ENCODE measurements around the gene FARP1. TPM values are rescaled to one million over a fixed set of nuclear protein-coding genes. Genes with fewer than 3 reads are reported as not detected.

The FARP1 gene
- total and polyA plus RNA-seq, 10 of the 15 experiments (the other 5 are each of a cell fraction or from before 2014, with no cell fraction given): 0.17 to 6.9 (median 0.68) TPM

DNA sequence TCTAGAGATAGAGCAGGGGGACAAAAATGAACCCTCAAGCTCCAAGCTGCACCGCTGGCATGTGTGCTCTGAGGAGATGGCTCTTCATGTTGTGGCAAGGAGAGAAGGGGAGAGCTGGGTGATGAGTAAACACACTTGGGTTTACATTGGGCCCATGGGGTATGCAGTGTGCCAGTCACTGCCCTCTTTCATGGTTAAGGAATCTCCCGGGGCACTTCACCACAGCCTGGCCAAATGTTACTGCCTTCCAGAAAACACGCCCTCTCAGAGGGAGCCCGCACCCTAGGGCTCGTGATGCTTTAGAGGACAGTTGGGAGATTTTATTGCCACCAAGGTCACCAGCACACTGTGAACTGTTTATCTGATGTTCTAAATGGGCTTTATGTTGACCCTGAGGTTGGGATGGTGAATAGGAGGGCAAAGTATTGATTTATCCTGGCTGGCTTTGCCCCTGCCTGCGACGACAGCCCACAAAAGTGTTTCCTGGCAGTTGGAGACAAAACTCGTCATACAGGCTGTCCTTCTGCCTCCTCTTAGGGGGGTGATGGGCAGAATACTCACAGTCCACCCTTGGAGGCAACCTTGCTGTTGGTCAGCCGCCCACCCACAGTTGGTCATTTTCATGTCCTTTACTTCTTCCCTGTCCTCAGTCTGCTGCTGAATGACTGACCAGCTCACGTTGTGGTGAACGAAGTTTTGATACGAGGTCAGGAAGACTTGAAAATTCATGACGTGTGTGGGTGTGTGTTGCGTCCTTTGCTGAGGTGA lies 277.1 kb downstream of the FARP1 start:
- ATAC-seq (no peak), FAIRE-seq (no peak), DNase-seq (ENCODE audit: low read depth, low spot score) (no peak)
- H2AFZ ChIP-seq (ENCODE audit: control insufficient read depth, low read depth, low read length): no peak overlapping the region
- intact Hi-C loops (cut with micrococcal nuclease; ENCODE audit: unreplicated experiment): no loop called here
- ChIA-PET RAD21 (ENCODE audit: unreplicated experiment) (no interaction called here), POLR2A (no interaction called here), SMC1A (ENCODE audit: uncharacterized antibody, unreplicated experiment) (no interaction called here), CTCF (no interaction called here)
- WGBS (ENCODE audit: insufficient coverage, insufficient replicate concordance, low lambda C conversion rate, missing lambda C conversion rate): 25% methylated on average over 14 of the region's 14 CpGs
- in situ Hi-C loops (cut with MboI): no loop called here
- H3K9me3 ChIP-seq (replicated peaks; ENCODE audit: control insufficient read depth, insufficient read depth, low read length): no peaks in the 10 kb centered on the region
- no peak overlapping the region for H3K4me3 ChIP-seq
- no peak overlapping the region for H3K27ac ChIP-seq (ENCODE audit: control insufficient read depth, insufficient read depth)
- no peaks in the 10 kb centered on the region; a peak in 1 of 4 replicates for H3K27me3 ChIP-seq (replicated peaks in 1 of 2; ENCODE audit: control insufficient read depth in 2 of 2, insufficient read depth in 2 of 2, low read length in 1 of 2)
- H3K9ac ChIP-seq (ENCODE audit: control insufficient read depth, insufficient read depth, low read length): no peak overlapping the region
- no peaks in the 10 kb centered on the region for H4K20me1 ChIP-seq (ENCODE audit: control insufficient read depth, insufficient read depth)
- no TSS peak for BruUV-seq (replicated peaks)
- no peak overlapping the region for H3K4me2 ChIP-seq (ENCODE audit: control insufficient read depth, insufficient read depth)
- H3K36me3 ChIP-seq (ENCODE audit: control insufficient read depth in 2 of 2, insufficient read depth in 2 of 2, low read length in 1 of 2): no peaks in the 10 kb centered on the region
- no peaks in the 10 kb centered on the region for H3K79me2 ChIP-seq (ENCODE audit: control insufficient read depth, insufficient read depth, low read length)
- H3K4me1 ChIP-seq (ENCODE audit: control insufficient read depth, insufficient read depth, low read length): no peaks in the 10 kb centered on the region
- TF ChIP-seq SPI1 (IDR thresholded peaks at IDR 0.05; ENCODE audit: borderline replicate concordance, insufficient read depth, low read depth, low read length): no peak
- TF ChIP-seq, protein P1, sequence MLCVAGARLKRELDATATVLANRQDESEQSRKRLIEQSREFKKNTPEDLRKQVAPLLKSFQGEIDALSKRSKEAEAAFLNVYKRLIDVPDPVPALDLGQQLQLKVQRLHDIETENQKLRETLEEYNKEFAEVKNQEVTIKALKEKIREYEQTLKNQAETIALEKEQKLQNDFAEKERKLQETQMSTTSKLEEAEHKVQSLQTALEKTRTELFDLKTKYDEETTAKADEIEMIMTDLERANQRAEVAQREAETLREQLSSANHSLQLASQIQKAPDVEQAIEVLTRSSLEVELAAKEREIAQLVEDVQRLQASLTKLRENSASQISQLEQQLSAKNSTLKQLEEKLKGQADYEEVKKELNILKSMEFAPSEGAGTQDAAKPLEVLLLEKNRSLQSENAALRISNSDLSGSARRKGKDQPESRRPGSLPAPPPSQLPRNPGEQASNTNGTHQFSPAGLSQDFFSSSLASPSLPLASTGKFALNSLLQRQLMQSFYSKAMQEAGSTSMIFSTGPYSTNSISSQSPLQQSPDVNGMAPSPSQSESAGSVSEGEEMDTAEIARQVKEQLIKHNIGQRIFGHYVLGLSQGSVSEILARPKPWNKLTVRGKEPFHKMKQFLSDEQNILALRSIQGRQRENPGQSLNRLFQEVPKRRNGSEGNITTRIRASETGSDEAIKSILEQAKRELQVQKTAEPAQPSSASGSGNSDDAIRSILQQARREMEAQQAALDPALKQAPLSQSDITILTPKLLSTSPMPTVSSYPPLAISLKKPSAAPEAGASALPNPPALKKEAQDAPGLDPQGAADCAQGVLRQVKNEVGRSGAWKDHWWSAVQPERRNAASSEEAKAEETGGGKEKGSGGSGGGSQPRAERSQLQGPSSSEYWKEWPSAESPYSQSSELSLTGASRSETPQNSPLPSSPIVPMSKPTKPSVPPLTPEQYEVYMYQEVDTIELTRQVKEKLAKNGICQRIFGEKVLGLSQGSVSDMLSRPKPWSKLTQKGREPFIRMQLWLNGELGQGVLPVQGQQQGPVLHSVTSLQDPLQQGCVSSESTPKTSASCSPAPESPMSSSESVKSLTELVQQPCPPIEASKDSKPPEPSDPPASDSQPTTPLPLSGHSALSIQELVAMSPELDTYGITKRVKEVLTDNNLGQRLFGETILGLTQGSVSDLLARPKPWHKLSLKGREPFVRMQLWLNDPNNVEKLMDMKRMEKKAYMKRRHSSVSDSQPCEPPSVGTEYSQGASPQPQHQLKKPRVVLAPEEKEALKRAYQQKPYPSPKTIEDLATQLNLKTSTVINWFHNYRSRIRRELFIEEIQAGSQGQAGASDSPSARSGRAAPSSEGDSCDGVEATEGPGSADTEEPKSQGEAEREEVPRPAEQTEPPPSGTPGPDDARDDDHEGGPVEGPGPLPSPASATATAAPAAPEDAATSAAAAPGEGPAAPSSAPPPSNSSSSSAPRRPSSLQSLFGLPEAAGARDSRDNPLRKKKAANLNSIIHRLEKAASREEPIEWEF (IDR thresholded peaks at IDR 0.05; ENCODE audit: insufficient replicate concordance, low read depth, low read length): no peak
- TF ChIP-seq PML (IDR thresholded peaks at IDR 0.05; ENCODE audit: low read length): no peak
- TF ChIP-seq NFYB (IDR thresholded peaks at IDR 0.05; ENCODE audit: insufficient read depth, low read depth, low read length): no peak
- no peak for TF ChIP-seq HDAC2 (IDR thresholded peaks at IDR 0.05)
- no peak for TF ChIP-seq TCF3 (IDR thresholded peaks at IDR 0.05; ENCODE audit: borderline replicate concordance, insufficient read depth, low read depth, low read length)
- TF ChIP-seq, protein P2, sequence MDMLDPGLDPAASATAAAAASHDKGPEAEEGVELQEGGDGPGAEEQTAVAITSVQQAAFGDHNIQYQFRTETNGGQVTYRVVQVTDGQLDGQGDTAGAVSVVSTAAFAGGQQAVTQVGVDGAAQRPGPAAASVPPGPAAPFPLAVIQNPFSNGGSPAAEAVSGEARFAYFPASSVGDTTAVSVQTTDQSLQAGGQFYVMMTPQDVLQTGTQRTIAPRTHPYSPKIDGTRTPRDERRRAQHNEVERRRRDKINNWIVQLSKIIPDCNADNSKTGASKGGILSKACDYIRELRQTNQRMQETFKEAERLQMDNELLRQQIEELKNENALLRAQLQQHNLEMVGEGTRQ (IDR thresholded peaks at IDR 0.05; ENCODE audit: borderline replicate concordance, low read depth, low read length): no peak
- TF ChIP-seq, protein P3, sequence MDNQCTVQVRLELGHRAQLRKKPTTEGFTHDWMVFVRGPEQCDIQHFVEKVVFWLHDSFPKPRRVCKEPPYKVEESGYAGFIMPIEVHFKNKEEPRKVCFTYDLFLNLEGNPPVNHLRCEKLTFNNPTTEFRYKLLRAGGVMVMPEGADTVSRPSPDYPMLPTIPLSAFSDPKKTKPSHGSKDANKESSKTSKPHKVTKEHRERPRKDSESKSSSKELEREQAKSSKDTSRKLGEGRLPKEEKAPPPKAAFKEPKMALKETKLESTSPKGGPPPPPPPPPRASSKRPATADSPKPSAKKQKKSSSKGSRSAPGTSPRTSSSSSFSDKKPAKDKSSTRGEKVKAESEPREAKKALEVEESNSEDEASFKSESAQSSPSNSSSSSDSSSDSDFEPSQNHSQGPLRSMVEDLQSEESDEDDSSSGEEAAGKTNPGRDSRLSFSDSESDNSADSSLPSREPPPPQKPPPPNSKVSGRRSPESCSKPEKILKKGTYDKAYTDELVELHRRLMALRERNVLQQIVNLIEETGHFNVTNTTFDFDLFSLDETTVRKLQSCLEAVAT (IDR thresholded peaks at IDR 0.05): no peak
- TF ChIP-seq TAF1 (IDR thresholded peaks at IDR 0.05; ENCODE audit: borderline replicate concordance, low read depth, low read length): no peak
- TF ChIP-seq, protein P4, sequence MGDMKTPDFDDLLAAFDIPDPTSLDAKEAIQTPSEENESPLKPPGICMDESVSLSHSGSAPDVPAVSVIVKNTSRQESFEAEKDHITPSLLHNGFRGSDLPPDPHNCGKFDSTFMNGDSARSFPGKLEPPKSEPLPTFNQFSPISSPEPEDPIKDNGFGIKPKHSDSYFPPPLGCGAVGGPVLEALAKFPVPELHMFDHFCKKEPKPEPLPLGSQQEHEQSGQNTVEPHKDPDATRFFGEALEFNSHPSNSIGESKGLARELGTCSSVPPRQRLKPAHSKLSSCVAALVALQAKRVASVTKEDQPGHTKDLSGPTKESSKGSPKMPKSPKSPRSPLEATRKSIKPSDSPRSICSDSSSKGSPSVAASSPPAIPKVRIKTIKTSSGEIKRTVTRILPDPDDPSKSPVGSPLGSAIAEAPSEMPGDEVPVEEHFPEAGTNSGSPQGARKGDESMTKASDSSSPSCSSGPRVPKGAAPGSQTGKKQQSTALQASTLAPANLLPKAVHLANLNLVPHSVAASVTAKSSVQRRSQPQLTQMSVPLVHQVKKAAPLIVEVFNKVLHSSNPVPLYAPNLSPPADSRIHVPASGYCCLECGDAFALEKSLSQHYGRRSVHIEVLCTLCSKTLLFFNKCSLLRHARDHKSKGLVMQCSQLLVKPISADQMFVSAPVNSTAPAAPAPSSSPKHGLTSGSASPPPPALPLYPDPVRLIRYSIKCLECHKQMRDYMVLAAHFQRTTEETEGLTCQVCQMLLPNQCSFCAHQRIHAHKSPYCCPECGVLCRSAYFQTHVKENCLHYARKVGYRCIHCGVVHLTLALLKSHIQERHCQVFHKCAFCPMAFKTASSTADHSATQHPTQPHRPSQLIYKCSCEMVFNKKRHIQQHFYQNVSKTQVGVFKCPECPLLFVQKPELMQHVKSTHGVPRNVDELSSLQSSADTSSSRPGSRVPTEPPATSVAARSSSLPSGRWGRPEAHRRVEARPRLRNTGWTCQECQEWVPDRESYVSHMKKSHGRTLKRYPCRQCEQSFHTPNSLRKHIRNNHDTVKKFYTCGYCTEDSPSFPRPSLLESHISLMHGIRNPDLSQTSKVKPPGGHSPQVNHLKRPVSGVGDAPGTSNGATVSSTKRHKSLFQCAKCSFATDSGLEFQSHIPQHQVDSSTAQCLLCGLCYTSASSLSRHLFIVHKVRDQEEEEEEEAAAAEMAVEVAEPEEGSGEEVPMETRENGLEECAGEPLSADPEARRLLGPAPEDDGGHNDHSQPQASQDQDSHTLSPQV (IDR thresholded peaks at IDR 0.05): no peak
- no peak for TF ChIP-seq BRCA1 (IDR thresholded peaks at IDR 0.05; ENCODE audit: low read depth, low read length)
- TF ChIP-seq CBFB (IDR thresholded peaks at IDR 0.05; ENCODE audit: low read depth): no peak
